Activated CD8-positive, alpha-beta memory T cell treated with anti-CD3 and anti-CD28 coated beads, Interleukin-2, amount 10 ng/mL, durations not matched to agents 7 days and 5 days (primary cell): ENCODE results near the gene GABRA5. TPM values are rescaled to one million over a fixed set of nuclear protein-coding genes. Genes with fewer than 3 reads are reported as not detected.

Experiments used
- ATAC-seq: fragments of 150-1000 bp; cut with Tn5 transposase; one replicate; pipeline ENCODE4 v1.10.0; 2021; ENCODE audit warnings: moderate library complexity
- CTCF ChIA-PET: fragments of 350-600 bp; sonication (Branson Sonifier 250); formaldehyde crosslinking; loops from one replicate; lab custom pipeline; 2021; ENCODE audit warnings: antibody characterized with exemption; lab: Charles Lee
- DNase-seq: peaks from one replicate; pipeline ENCODE4 v3.0.0-alpha.2; 2020
- H3K27ac Mint-ChIP-seq: one replicate; pipeline ENCODE4 v1.8.0; 2021; ENCODE audit warnings: mild to moderate bottlenecking, mixed read lengths
- H3K27me3 Mint-ChIP-seq: one replicate; pipeline ENCODE4 v1.8.0; 2021; ENCODE audit warnings: mixed read lengths
- H3K36me3 Mint-ChIP-seq: one replicate; pipeline ENCODE4 v1.8.0; 2021; ENCODE audit warnings: mild to moderate bottlenecking, mixed read lengths
- H3K4me1 Mint-ChIP-seq: one replicate; pipeline ENCODE4 v1.8.0; 2021; ENCODE audit warnings: mixed read lengths
- H3K4me3 Mint-ChIP-seq: one replicate; pipeline ENCODE4 v1.8.0; 2021; ENCODE audit warnings: mild to moderate bottlenecking, moderate library complexity, mixed read lengths
- H3K9me3 Mint-ChIP-seq: one replicate; pipeline ENCODE4 v1.8.0; 2022; ENCODE audit warnings: low read depth, mixed read lengths
- total RNA-seq, 2 experiments: library from RNA; stranded (reverse); gene quantifications; one replicate each; pipeline ENCODE4 v1.2.3, GENCODE V29; 2021

GABRA5 gene
- total RNA-seq, 2 experiments from 2014 or later: not detected

GRCh38 chr15:26901041-26901440 lies 34.2 kb downstream of the GABRA5 start:
- Mint-ChIP-seq H3K9me3 (peaks cover 3% of the 10 kb centered on the region), H3K4me3 (no peak overlapping the region), H3K27me3 (no peaks in the 10 kb centered on the region), H3K4me1 (no peaks in the 10 kb centered on the region), H3K36me3 (no peaks in the 10 kb centered on the region), H3K27ac (no peak overlapping the region)
- CTCF ChIA-PET: no interaction called here
- DNase-seq (no peak), ATAC-seq (no peak)

GRCh38 chr15:26910715-26911114 lies 43.9 kb downstream of the GABRA5 start:
- CTCF ChIA-PET: no interaction called here
- H3K9me3 Mint-ChIP-seq: peaks cover 8% of the 10 kb centered on the region
- H3K36me3 Mint-ChIP-seq: no peaks in the 10 kb centered on the region
- no peak overlapping the region for H3K4me3 Mint-ChIP-seq
- no peaks in the 10 kb centered on the region for H3K27me3 Mint-ChIP-seq
- DNase-seq: no peak
- H3K4me1 Mint-ChIP-seq: no peaks in the 10 kb centered on the region
- ATAC-seq: no peak
- no peak overlapping the region for H3K27ac Mint-ChIP-seq

DNA sequence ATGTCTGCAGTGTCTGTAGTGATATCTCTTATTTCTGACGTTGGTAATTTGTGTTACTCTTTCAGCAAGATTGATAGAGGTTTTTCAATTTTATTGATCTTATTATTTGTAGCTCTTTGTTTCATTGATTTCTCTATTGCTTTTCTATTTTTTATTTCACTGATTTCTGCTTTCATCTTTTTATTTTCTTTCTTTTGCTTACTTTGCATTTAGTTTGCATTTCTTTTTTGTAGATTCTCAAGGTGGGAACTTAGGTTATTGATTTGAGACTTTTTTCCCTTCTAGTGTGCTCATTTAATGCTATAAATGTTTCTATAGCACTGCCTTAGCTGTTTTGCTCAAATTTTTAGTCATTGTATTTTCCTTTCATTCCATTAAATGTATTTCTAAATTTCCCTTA lies 54.6 kb downstream of the GABRA5 start:
- ATAC-seq (no peak), DNase-seq (no peak)
- CTCF ChIA-PET: no interaction called here
- Mint-ChIP-seq H3K36me3 (no peaks in the 10 kb centered on the region), H3K4me3 (no peak overlapping the region), H3K27me3 (no peaks in the 10 kb centered on the region), H3K9me3 (no peaks in the 10 kb centered on the region), H3K27ac (no peak overlapping the region), H3K4me1 (no peaks in the 10 kb centered on the region)

DNA sequence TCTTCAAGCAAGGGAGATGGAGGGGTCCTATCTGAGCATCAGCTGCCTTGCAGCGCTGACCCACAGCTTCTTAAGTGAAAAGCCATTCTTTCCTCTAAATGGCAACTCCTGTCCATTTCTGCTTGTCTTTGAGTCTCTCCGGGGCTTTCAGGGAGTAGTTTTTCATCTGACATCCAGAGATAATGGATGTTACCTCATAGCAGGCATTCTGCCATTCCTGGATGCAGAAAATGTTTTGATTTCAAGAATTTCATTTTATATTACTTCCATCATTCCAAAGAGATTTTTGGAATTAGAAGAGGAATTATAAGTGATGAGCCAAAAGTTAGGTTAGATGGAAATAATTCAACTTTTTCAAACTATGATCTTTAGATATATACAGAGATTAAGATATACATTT lies 59.2 kb downstream of the GABRA5 start:
- no peak for ATAC-seq

DNA sequence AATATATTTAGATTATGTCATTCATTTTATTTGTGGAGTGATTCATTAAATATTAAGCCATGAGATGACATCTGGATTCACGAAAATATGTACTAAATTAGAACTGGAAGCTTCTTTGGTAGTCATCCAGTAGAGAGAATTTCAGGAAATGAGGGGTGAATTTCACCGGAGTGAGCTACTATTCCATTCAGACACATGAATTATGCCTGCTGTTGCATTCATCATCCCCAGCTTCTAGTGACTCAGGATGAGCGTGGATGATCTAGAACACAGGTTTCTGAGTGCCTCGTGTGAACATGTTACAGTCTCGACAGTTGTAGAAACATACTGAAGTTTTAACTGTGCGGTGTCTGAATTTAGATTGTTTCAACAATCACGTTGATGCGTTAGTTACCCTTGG lies 61.2 kb downstream of the GABRA5 start:
- CTCF ChIA-PET: no interaction called here
- no peak overlapping the region for H3K27ac Mint-ChIP-seq
- DNase-seq (no peak), ATAC-seq (no peak)
- no peak overlapping the region for H3K4me3 Mint-ChIP-seq
- H3K9me3 Mint-ChIP-seq: peaks cover 4% of the 10 kb centered on the region
- H3K36me3 Mint-ChIP-seq: no peaks in the 10 kb centered on the region
- no peaks in the 10 kb centered on the region for H3K4me1 Mint-ChIP-seq
- no peaks in the 10 kb centered on the region for H3K27me3 Mint-ChIP-seq

More for the DNA sequence above, 59.2 kb downstream of the GABRA5 start:
- H3K27ac Mint-ChIP-seq: no peak overlapping the region
- no peaks in the 10 kb centered on the region for H3K27me3 Mint-ChIP-seq
- CTCF ChIA-PET: no interaction called here
- DNase-seq: no peak
- H3K4me1 Mint-ChIP-seq: no peaks in the 10 kb centered on the region
- no peaks in the 10 kb centered on the region for H3K9me3 Mint-ChIP-seq
- H3K4me3 Mint-ChIP-seq: no peak overlapping the region
- H3K36me3 Mint-ChIP-seq: no peaks in the 10 kb centered on the region

GRCh38 chr15:26929588-26929987 lies 62.7 kb downstream of the GABRA5 start:
- Mint-ChIP-seq H3K4me3 (no peak overlapping the region), H3K9me3 (peaks cover 7% of the 10 kb centered on the region), H3K27me3 (no peaks in the 10 kb centered on the region), H3K27ac (no peak overlapping the region), H3K4me1 (no peaks in the 10 kb centered on the region), H3K36me3 (no peaks in the 10 kb centered on the region)
- CTCF ChIA-PET: no interaction called here
- DNase-seq: no peak
- ATAC-seq: no peak

- H3K4me1 Mint-ChIP-seq: no peaks in the 10 kb centered on the region
- H3K27me3 Mint-ChIP-seq: no peaks in the 10 kb centered on the region
- no peak overlapping the region for H3K4me3 Mint-ChIP-seq
- no peak overlapping the region for H3K27ac Mint-ChIP-seq
- CTCF ChIA-PET: no interaction called here
- peaks cover 13% of the 10 kb centered on the region for H3K9me3 Mint-ChIP-seq
- no peak for ATAC-seq
- peaks cover 1% of the 10 kb centered on the region for H3K36me3 Mint-ChIP-seq
- no peak for DNase-seq
Measured at GRCh38 chr15:26934848-26935247, 68.0 kb downstream of the GABRA5 start.

- no peak for DNase-seq
- peaks cover 1% of the 10 kb centered on the region for H3K36me3 Mint-ChIP-seq
- H3K4me3 Mint-ChIP-seq: no peak overlapping the region
- peaks cover 13% of the 10 kb centered on the region for H3K9me3 Mint-ChIP-seq
- CTCF ChIA-PET: no interaction called here
- no peaks in the 10 kb centered on the region for H3K4me1 Mint-ChIP-seq
- no peaks in the 10 kb centered on the region for H3K27me3 Mint-ChIP-seq
- no peak for ATAC-seq
- H3K27ac Mint-ChIP-seq: no peak overlapping the region
Measured at GRCh38 chr15:26935322-26935721, 68.5 kb downstream of the GABRA5 start.

DNA sequence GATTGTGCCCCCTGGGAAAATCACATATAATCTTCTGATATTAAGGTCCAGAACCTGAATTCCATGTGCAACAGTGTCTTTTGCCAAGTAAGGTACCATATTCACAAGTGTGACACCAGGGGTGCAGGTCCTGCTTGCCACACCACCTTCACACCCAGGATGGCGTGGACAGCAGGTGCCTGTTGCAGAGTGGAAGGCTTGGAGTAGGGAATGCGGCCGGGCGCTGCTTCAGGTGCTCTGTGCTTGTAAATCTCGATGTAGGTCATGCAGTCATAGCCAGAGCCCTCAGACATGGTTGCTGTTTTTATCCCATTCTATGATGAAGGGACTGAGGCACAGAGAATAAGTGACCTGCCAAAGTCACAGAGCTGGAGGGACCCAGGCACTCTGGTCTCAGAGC lies 69.6 kb downstream of the GABRA5 start:
- Mint-ChIP-seq H3K9me3 (peaks cover 13% of the 10 kb centered on the region), H3K36me3 (peaks cover 1% of the 10 kb centered on the region), H3K27ac (no peak overlapping the region), H3K27me3 (no peaks in the 10 kb centered on the region), H3K4me3 (no peak overlapping the region), H3K4me1 (no peaks in the 10 kb centered on the region)
- ATAC-seq (no peak), DNase-seq (no peak)
- CTCF ChIA-PET: no interaction called here

- Mint-ChIP-seq H3K36me3 (peaks cover 1% of the 10 kb centered on the region), H3K4me3 (no peak overlapping the region), H3K27ac (no peak overlapping the region), H3K27me3 (no peaks in the 10 kb centered on the region), H3K9me3 (peaks cover 9% of the 10 kb centered on the region), H3K4me1 (no peaks in the 10 kb centered on the region)
- ATAC-seq (no peak), DNase-seq (no peak)
- CTCF ChIA-PET: no interaction called here
Measured at GRCh38 chr15:26937134-26937533, 70.3 kb downstream of the GABRA5 start.

- no peak overlapping the region for H3K27ac Mint-ChIP-seq
- no peaks in the 10 kb centered on the region for H3K27me3 Mint-ChIP-seq
- no peak for ATAC-seq
- DNase-seq: no peak
- CTCF ChIA-PET: no interaction called here
- peaks cover 1% of the 10 kb centered on the region for H3K36me3 Mint-ChIP-seq
- no peaks in the 10 kb centered on the region for H3K4me1 Mint-ChIP-seq
- peaks cover 9% of the 10 kb centered on the region for H3K9me3 Mint-ChIP-seq
- no peak overlapping the region for H3K4me3 Mint-ChIP-seq
Measured at GRCh38 chr15:26939398-26939797, 72.5 kb downstream of the GABRA5 start.

GRCh38 chr15:26941489-26941888 lies 74.6 kb downstream of the GABRA5 start:
- ATAC-seq (no peak), DNase-seq (no peak)
- no peaks in the 10 kb centered on the region for H3K4me1 Mint-ChIP-seq
- CTCF ChIA-PET: no interaction called here
- no peaks in the 10 kb centered on the region for H3K27me3 Mint-ChIP-seq
- H3K4me3 Mint-ChIP-seq: no peak overlapping the region
- peaks cover 3% of the 10 kb centered on the region for H3K9me3 Mint-ChIP-seq
- H3K27ac Mint-ChIP-seq: no peak overlapping the region
- H3K36me3 Mint-ChIP-seq: no peaks in the 10 kb centered on the region

DNA sequence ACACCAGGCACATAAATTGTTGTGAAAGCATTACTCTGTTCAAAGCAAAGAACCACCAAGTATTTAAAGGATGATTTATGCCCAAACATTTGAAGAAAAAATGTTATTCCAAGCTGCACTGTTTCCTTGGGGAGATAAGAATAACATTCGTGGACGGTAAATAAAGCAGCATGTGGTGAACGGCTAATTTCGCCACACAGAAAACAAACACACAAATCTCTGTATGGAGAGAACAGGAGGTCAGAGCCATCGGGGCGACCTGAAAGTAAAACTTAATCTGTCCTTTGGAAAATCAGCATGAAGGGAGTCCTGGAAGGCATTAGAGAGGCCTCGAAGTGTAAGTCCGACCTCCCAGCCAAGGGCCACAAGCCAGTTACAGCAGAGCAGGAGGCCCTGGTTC lies 77.0 kb downstream of the GABRA5 start:
- no peak for DNase-seq
- Mint-ChIP-seq H3K9me3 (peaks cover 6% of the 10 kb centered on the region), H3K27me3 (no peaks in the 10 kb centered on the region), H3K27ac (no peak overlapping the region), H3K4me3 (no peak overlapping the region), H3K36me3 (no peaks in the 10 kb centered on the region), H3K4me1 (no peaks in the 10 kb centered on the region)
- CTCF ChIA-PET: no interaction called here
- no peak for ATAC-seq

- no peaks in the 10 kb centered on the region for H3K4me1 Mint-ChIP-seq
- CTCF ChIA-PET: no interaction called here
- peaks cover 6% of the 10 kb centered on the region for H3K9me3 Mint-ChIP-seq
- no peaks in the 10 kb centered on the region for H3K36me3 Mint-ChIP-seq
- DNase-seq (no peak), ATAC-seq (no peak)
- H3K27me3 Mint-ChIP-seq: no peaks in the 10 kb centered on the region
- no peak overlapping the region for H3K27ac Mint-ChIP-seq
- H3K4me3 Mint-ChIP-seq: no peak overlapping the region
Measured at GRCh38 chr15:26945046-26945445, 78.2 kb downstream of the GABRA5 start.

DNA sequence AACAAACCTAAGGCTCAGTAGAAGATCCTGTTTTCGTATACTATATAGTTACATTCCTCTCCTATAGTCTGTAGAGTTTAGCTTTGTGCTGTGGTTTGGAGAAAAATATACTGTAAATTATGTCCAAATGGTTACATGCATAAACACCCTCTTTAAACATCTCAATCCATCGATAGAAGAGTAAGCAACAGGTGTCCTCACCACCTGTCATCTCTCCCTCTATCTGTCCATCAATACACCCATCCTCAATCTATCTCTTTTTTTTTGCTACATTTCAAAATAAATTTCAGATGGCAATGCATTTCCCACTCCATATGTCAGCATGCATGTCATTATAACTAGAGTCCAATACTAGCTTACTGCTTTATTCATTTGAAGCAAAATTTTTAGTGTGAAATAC lies 83.1 kb downstream of the GABRA5 start:
- Mint-ChIP-seq H3K27ac (no peak overlapping the region), H3K4me3 (no peak overlapping the region), H3K9me3 (peaks cover 14% of the 10 kb centered on the region), H3K4me1 (no peaks in the 10 kb centered on the region), H3K36me3 (no peaks in the 10 kb centered on the region), H3K27me3 (no peaks in the 10 kb centered on the region)
- CTCF ChIA-PET: no interaction called here
- ATAC-seq (no peak), DNase-seq (no peak)
